H9 (cell line): ENCODE measurements around the gene PI16. TPM values are rescaled to one million over a fixed set of nuclear protein-coding genes. Genes with fewer than 3 reads are reported as not detected.

Experiments used
- DNase-seq: peaks from one replicate; pipeline ENCODE4 v3.0.0-alpha.2; 2017
- H2AFZ ChIP-seq: one replicate; pipeline ENCODE4 v1.6.1; 2013; ENCODE audit warnings: mild to moderate bottlenecking, low read length, control low read depth, moderate library complexity
- H2AK5ac ChIP-seq: 2 replicates; pipeline ENCODE4 v1.6.1; 2013; ENCODE audit warnings: low read length, control low read depth, mixed read lengths; ENCODE audit not compliant: insufficient read length
- H2BK120ac ChIP-seq: one replicate; pipeline ENCODE4 v1.6.1; 2013; ENCODE audit warnings: low read depth, mild to moderate bottlenecking, low read length, control low read depth, inconsistent platforms; ENCODE audit not compliant: poor library complexity, severe bottlenecking
- H2BK12ac ChIP-seq: 2 replicates; pipeline ENCODE4 v1.6.1; 2013; ENCODE audit warnings: low read length, control low read depth, mixed read lengths, low read depth; ENCODE audit not compliant: insufficient read length
- H2BK15ac ChIP-seq: 2 replicates; pipeline ENCODE4 v1.6.1; 2013; ENCODE audit warnings: low read depth, low read length, control low read depth
- H2BK20ac ChIP-seq: one replicate; pipeline ENCODE4 v1.6.1; 2013; ENCODE audit warnings: low read depth, mild to moderate bottlenecking, low read length, control low read depth, inconsistent platforms; ENCODE audit not compliant: poor library complexity, severe bottlenecking
- H2BK5ac ChIP-seq: 2 replicates; pipeline ENCODE4 v1.6.1; 2013; ENCODE audit warnings: low read length, control low read depth, mixed read lengths; ENCODE audit not compliant: insufficient read length
- H3K14ac ChIP-seq: 2 replicates; pipeline ENCODE4 v1.6.1; 2013; ENCODE audit warnings: low read length, control low read depth; ENCODE audit not compliant: insufficient read depth
- H3K18ac ChIP-seq: 2 replicates; pipeline ENCODE4 v1.6.1; 2013; ENCODE audit warnings: low read depth, mild to moderate bottlenecking, mixed read lengths, low read length, control low read depth; ENCODE audit not compliant: insufficient read length
- H3K23ac ChIP-seq: 2 replicates; pipeline ENCODE4 v1.6.1; 2013; ENCODE audit warnings: low read length, control low read depth, mixed read lengths, low read depth; ENCODE audit not compliant: insufficient read length
- H3K23me2 ChIP-seq: 2 replicates; pipeline ENCODE4 v1.6.1; 2013; ENCODE audit warnings: low read depth, mild to moderate bottlenecking, mixed read lengths, low read length, control low read depth; ENCODE audit not compliant: insufficient read length, poor library complexity, severe bottlenecking
- H3K27ac ChIP-seq: 2 replicates; pipeline ENCODE4 v1.5.1; 2013; ENCODE audit warnings: low read length, control low read depth, mixed read lengths, low read depth; ENCODE audit not compliant: insufficient read length
- H3K27me3 ChIP-seq: 2 replicates; pipeline ENCODE4 v1.6.1; 2013; ENCODE audit warnings: low read length, control low read depth, inconsistent platforms; ENCODE audit not compliant: insufficient read depth
- H3K4ac ChIP-seq: 2 replicates; pipeline ENCODE4 v1.6.1; 2013; ENCODE audit warnings: low read depth, mild to moderate bottlenecking, control low read depth, inconsistent platforms, low read length, moderate library complexity
- H3K4me1 ChIP-seq: 2 replicates; pipeline ENCODE4 v1.6.1; 2013; ENCODE audit warnings: low read length, control low read depth, inconsistent platforms; ENCODE audit not compliant: insufficient read depth
- H3K4me2 ChIP-seq: 2 replicates; pipeline ENCODE4 v1.6.1; 2013; ENCODE audit warnings: low read length, control low read depth, mixed read lengths; ENCODE audit not compliant: insufficient read length, insufficient read depth
- H3K56ac ChIP-seq: 2 replicates; pipeline ENCODE4 v1.6.1; 2013; ENCODE audit warnings: low read depth, mild to moderate bottlenecking, mixed read lengths, low read length, control low read depth; ENCODE audit not compliant: insufficient read length
- H3K79me1 ChIP-seq: 2 replicates; pipeline ENCODE4 v1.6.1; 2013; ENCODE audit warnings: low read depth, mild to moderate bottlenecking, moderate library complexity, low read length, control low read depth, inconsistent platforms; ENCODE audit not compliant: insufficient read depth, poor library complexity, severe bottlenecking
- H3K79me2 ChIP-seq: 2 replicates; pipeline ENCODE4 v1.6.1; 2013; ENCODE audit warnings: low read length, control low read depth, inconsistent platforms; ENCODE audit not compliant: insufficient read depth
- H3K9ac ChIP-seq: 2 replicates; pipeline ENCODE4 v1.6.1; 2013; ENCODE audit warnings: low read length, control low read depth, mixed read lengths; ENCODE audit not compliant: insufficient read length; ENCODE audit errors: extremely low read depth
- H3K9me3 ChIP-seq: one replicate; pipeline ENCODE4 v1.6.1; 2013; ENCODE audit warnings: low read depth, low read length, inconsistent platforms; ENCODE audit not compliant: control insufficient read depth
- H3T11ph ChIP-seq: one replicate; pipeline ENCODE4 v1.6.1; 2013; ENCODE audit warnings: mild to moderate bottlenecking, low read length, control low read depth, inconsistent platforms
- H4K20me1 ChIP-seq: one replicate; pipeline ENCODE4 v1.6.1; 2013; ENCODE audit not compliant: control insufficient read depth, insufficient read length, insufficient read depth
- H4K5ac ChIP-seq: 2 replicates; pipeline ENCODE4 v1.6.1; 2013; ENCODE audit warnings: low read depth, mild to moderate bottlenecking, mixed read lengths, low read length, control low read depth; ENCODE audit not compliant: insufficient read length
- H4K8ac ChIP-seq: replicated peaks from 2 replicates; pipeline ENCODE4 v1.6.1; 2013; ENCODE audit warnings: low read length, control low read depth, mixed read lengths, low read depth; ENCODE audit not compliant: insufficient read length
- H4K91ac ChIP-seq: 2 replicates; pipeline ENCODE4 v1.6.1; 2013; ENCODE audit warnings: low read depth, mild to moderate bottlenecking, moderate library complexity, mixed read lengths, low read length, control low read depth; ENCODE audit not compliant: insufficient read length
- H3K27ac Mint-ChIP-seq, 3 experiments: 2 replicates in 2 of 3; 3 replicates in 1 of 3; pipeline ENCODE4 v1.8.0; 2020 to 2021; ENCODE audit warnings: mixed read lengths in 3 of 3, mild to moderate bottlenecking in 1 of 3, moderate library complexity in 1 of 3
- H3K27me3 Mint-ChIP-seq: 2 replicates; pipeline ENCODE4 v1.8.0; 2021; ENCODE audit warnings: low read depth, mild to moderate bottlenecking, moderate library complexity, mixed read lengths
- H3K36me3 Mint-ChIP-seq, 3 experiments: 2 replicates in 2 of 3; 3 replicates in 1 of 3; pipeline ENCODE4 v1.8.0; 2020 to 2021; ENCODE audit warnings: low read depth in 3 of 3, mixed read lengths in 3 of 3; ENCODE audit not compliant: insufficient read depth in 1 of 3
- H3K4me1 Mint-ChIP-seq, 2 experiments: 2 replicates each; pipeline ENCODE4 v1.8.0; 2020; ENCODE audit warnings: mixed read lengths in 2 of 2
- H3K4me3 Mint-ChIP-seq, 2 experiments: 2 replicates in 1 of 2; 3 replicates in 1 of 2; pipeline ENCODE4 v1.8.0; 2020 to 2021; ENCODE audit warnings: mild to moderate bottlenecking in 2 of 2, mixed read lengths in 2 of 2, moderate library complexity in 1 of 2
- H3K9me3 Mint-ChIP-seq, 2 experiments: 2 replicates in 1 of 2; 3 replicates in 1 of 2; pipeline ENCODE4 v1.8.0; 2020; ENCODE audit warnings: mild to moderate bottlenecking in 2 of 2, mixed read lengths in 2 of 2, moderate library complexity in 1 of 2
- CTCF ChIP-seq: fragments of 200-600 bp; sonication (generic); conservative IDR thresholded peaks from 3 replicates; pipeline ENCODE4 v1.8.0; 2021; ENCODE audit warnings: antibody characterized with exemption, mild to moderate bottlenecking
- WGBS: extraction: QIAGEN DNeasy Blood & Tissue Kit; methylation state at CpG from one replicate; pipeline ENCODE4 v1.1.7; 2013; ENCODE audit warnings: missing lambda C conversion rate, low lambda C conversion rate, mixed read lengths; ENCODE audit not compliant: insufficient read length; ENCODE audit errors: extremely low coverage; 5-methylcytosine and 5-hydroxymethylcytosine counted together
- total RNA-seq: library from RNA; stranded (reverse); gene quantifications from 2 replicates; pipeline ENCODE4 v1.2.1, GENCODE V29; 2021

The PI16 gene
- total RNA-seq, 1 experiment from 2014 or later: not detected

- no peak overlapping the region for H3K4ac ChIP-seq
- no peaks in the 10 kb centered on the region for H3K79me2 ChIP-seq
- H3K27me3 ChIP-seq: no peaks in the 10 kb centered on the region
- no peaks in the 10 kb centered on the region for H3K9me3 ChIP-seq
- H2AK5ac ChIP-seq: no peak overlapping the region
- no peak overlapping the region for H3K18ac ChIP-seq
- H3K4me1 ChIP-seq: no peaks in the 10 kb centered on the region
- no CpG with 5 or more reads among the region's 6 CpGs for WGBS
- no peak overlapping the region for H3K27ac ChIP-seq
- no peak overlapping the region for H2BK15ac ChIP-seq
- H2BK120ac ChIP-seq: no peak overlapping the region
- no peaks in the 10 kb centered on the region for H3K9me3 Mint-ChIP-seq
- H2BK5ac ChIP-seq: no peak overlapping the region
- no peaks in the 10 kb centered on the region for H3K79me1 ChIP-seq
- no peak overlapping the region for H4K91ac ChIP-seq
- DNase-seq: no peak
- H4K20me1 ChIP-seq: no peaks in the 10 kb centered on the region
- no peak overlapping the region for H3K4me3 Mint-ChIP-seq
- no peak overlapping the region for H4K8ac ChIP-seq
- no peak overlapping the region for H3K9ac ChIP-seq
- H4K5ac ChIP-seq: no peak overlapping the region
- no peak overlapping the region for H2BK12ac ChIP-seq
- H3K4me1 Mint-ChIP-seq: peaks cover 4 to 8% of the 10 kb centered on the region in 2 experiments
- H3K56ac ChIP-seq: no peak overlapping the region
- no peaks in the 10 kb centered on the region for H3K27me3 Mint-ChIP-seq
- no peaks in the 10 kb centered on the region for H3K36me3 Mint-ChIP-seq
- no peak overlapping the region for H3K4me2 ChIP-seq
- no peak overlapping the region for H3T11ph ChIP-seq
- H2AFZ ChIP-seq: no peak overlapping the region
- H2BK20ac ChIP-seq: no peak overlapping the region
- no peak overlapping the region for H3K23ac ChIP-seq
- TF ChIP-seq CTCF: no peak
- no peak overlapping the region for H3K27ac Mint-ChIP-seq
- no peaks in the 10 kb centered on the region for H3K23me2 ChIP-seq
- peak overlapping the region; percentile 6; the same call in 1 of the 2 replicates for H3K14ac ChIP-seq
Measured at GRCh38 chr6:36955136-36955535, 598 bp downstream of the PI16 start.
